HG03097 (cell line): ENCODE results near the gene BHMT.
"Not testable (repeated sequence)": the region's sequence is repeated elsewhere in the genome, so short reads cannot be mapped to it uniquely, and the experiment has no call there.

ENCODE experiments used
- ATAC-seq: cut with Tn5 transposase; IDR thresholded peaks from one replicate; pipeline ENCODE4 v1.9.1; 2021; ENCODE audit not compliant: unreplicated experiment, low FRiP score

BHMT gene

DNA sequence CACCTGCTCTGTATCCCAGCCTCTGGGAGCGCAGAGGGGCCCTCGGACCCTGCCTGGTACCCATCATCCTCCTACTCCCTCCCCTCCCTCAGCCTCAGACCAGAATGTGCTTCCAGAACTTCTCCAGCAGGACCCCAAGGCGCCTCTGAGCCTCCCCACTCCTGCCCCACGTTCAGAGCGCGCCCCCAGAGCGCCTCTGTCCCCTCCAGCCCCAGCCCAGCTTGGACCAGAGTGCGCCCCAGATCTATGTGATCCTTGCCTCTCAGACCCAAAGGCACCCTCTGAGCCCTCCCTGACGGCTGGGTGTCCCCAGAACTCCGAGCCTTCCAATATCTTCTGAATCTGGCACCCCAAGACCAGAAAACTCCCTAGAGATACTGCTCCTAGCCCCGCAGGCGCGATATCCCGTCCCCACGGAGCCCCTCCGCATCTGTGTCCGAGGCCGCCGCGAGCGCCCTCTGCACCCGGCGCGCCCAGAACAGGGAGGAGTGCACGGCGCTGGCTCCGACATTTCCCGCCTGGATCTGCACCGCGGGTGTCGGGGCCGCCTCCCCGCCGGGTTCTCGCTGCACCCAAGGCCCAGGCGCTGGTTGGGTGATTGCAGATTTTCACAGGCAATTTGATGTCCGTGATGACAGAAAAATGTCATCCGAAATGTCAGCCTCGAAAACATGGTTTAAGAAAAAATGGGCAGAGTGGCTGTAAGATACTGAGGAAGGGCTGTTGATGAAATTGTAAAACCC, 522 bp downstream of the BHMT start:
- no peak for ATAC-seq

DNA sequence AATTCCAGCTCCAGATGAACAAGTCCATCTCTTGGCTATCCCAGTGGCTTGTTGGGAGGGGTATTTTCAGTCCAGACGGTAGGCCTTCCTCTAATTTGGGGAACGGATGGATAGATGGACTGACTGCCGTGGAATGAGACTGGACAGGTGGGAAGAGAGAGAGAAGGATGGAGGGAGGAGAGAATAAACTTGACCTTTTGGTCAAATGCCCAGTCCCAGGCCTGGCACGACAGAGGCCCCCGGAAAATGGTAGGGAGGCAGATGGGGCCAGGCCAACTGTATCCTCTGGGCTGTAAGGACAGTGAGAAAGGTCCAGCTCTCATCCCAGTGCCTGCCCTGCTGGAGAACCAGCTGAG, 1.1 kb downstream of the BHMT start:
- ATAC-seq, result no peak

DNA sequence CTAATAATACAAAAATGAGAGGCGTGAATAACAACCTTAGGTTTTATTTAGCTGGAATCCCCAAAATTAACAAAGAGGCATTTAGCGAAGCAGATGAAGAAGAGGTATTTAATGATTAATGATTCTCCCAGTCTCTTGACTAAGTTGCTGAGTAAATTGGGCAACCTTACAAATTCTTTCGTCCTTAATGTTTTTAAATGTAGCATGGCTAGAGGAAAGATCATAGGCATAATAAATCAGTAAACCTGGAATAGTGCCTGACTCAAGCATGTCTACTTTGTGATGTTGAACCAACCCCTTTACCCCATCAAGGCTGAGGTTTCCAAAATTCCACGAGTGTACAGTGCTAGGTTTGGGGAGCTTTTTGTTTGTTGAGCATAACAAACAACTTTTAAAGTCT, 7.9 kb downstream of the BHMT start:
- ATAC-seq, result no peak

DNA sequence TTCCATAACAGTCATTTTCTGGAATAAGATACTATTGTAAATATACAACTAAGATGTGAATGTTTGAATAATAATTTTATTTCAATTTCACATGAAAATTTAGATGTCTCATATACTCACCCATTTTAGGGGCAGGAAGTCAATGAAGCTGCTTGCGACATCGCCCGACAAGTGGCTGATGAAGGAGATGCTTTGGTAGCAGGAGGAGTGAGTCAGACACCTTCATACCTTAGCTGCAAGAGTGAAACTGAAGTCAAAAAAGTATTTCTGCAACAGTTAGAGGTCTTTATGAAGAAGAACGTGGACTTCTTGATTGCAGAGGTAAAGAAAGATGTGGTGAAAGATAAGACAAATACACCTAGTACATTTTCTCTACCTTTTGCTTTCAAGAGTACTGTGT, 8.6 kb downstream of the BHMT start:
- ATAC-seq, result no peak

DNA sequence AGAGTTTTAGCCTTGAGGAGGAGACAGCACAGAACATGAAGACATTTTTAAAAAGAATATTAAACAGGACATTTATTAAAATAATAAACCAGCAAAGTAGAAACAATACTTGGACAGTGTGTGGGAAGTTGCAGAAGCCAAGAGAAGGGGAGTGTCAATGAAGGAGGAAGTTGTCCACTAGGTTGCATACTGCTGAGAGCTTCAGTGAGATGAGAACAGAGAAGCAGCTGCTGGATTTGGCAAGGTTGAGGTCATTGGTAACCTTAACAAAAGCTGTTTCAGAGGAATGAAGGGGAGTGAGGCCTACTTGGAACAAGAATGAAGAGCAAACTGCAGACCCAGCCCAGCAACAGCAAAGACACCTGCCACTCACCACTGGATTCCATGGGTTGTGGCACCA, 11.4 kb downstream of the BHMT start:
- no peak for ATAC-seq

DNA sequence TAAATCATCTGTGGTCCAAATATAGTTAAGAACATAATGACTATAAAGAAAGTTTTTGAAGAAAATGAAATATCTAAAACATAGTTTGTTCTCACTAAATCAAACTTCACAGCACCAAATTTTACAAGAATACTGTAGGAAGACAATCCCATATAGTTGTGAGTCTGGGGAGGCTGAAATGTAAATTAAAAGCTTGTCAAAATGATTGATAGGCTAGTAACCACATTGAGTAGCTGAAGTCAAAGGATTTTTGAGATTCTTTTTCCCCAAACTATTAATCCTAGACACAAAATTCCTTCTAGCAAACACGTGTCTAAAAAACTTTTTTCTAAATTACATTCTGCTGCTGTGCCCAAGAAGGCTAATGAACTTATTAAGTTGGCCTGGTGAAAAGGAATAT, 13.0 kb downstream of the BHMT start:
- no peak for ATAC-seq

DNA sequence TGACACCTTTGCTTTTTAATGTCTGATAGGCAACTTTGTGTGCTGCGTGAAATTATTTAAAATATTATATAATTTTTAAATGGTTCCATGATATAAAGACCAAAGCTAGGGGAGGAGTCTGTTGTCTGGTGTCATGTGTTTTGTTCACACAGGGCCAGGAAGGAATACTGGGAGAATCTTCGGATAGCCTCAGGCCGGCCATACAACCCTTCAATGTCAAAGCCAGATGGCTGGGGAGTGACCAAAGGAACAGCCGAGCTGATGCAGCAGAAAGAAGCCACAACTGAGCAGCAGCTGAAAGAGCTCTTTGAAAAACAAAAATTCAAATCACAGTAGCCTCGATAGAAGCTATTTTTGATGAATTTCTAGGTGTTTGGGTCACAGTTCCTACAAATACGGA, 19.2 kb downstream of the BHMT start:
- no peak for ATAC-seq

DNA sequence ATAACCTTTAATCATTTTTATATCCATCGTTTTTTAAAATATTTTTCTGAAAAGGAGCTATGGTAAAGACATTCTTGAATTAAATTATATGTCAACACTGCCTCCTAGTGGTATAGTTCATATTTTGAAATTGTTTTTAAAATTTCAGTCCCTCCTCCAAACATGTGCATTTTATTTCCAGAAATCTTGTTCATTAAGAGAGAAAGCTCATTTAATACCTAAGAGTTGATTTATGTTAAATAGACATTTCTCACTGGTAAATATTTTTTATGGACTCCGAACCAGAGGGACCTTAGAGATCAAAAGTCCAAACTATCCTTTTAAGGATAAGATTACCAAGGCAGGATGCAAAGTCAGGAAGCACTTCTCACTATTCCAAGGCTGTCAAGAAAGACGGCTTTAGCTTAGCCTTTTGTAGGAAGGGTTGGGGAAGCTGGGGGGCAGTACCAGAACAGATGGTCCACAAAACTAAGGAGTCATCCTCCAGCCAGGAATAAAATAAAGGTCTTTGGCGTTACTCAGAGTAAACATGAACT, 21.6 kb downstream of the BHMT start:
- no peak for ATAC-seq

DNA sequence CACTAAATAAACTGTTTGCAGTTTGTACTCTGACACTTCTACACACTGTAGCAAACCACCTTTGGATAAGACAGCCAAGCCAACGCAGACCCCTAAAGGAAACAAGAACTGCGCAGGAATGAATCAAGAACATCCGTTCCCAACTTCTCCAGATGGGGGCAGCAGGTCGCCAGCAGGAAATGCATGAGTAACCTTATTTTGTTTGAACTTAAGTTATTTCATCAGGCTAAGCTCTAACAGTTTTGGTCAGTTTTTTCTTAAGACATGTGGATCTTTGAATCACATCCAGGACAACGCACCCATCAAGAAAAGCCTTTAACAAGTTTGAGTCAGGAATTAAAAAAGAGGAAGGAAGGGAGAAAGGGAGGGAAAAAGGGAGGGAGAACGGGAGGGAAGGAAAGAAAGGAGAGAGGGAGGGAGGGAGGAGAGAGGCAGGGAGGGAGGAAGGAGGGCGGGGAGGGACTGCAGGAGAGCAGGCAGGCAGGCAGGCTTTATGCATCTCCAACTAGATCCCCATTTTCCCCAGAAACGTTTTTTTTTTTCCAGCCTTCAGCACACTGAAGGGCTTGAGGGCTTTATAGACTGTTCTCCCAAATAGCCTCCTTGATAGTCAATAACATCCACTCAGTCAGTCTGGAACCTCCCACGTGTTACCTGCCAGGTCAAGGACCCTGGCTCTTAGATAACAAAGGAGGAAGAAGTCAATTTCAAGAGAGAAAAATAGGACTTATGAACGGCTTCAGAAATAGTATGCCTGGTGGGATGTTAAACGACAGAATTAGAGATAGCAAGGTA, 22.2 kb downstream of the BHMT start:
- no peak for ATAC-seq

DNA sequence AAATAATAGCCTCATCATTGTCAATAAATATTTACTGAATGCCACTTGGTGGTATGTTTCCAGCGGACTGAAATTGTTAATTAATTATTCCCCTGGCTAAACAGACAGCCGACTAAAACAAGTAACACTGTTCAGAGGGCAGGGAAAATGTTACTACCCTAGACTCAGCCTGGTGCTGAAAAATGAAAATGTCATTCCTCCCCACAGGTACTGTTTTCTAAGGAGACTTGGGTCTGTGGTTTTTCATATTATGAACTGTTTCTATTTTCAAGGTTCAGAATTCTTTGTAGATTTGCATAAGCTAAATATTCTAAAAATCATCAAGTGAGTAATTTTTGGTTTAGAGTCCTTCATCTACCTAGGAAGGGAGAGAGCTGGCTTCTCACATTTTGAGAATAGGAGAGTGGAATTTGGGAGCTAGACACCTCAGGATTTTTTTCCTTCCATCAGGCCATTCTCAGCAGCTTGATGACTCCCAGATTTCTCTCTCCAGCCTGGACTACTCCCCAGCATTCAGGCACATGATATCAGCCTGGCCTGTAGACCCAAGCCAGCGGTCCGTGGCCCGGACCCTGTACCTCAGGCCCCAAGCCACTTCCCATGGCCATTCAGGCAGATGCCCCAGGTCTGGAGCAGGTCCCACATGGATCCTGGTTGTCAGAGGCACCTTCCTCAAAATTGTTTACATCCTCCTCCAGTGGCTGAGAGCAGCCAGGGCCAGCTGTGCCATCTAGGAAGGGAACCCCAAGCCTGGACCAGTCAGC, 24.4 kb downstream of the BHMT start:
- ATAC-seq, result no peak

DNA sequence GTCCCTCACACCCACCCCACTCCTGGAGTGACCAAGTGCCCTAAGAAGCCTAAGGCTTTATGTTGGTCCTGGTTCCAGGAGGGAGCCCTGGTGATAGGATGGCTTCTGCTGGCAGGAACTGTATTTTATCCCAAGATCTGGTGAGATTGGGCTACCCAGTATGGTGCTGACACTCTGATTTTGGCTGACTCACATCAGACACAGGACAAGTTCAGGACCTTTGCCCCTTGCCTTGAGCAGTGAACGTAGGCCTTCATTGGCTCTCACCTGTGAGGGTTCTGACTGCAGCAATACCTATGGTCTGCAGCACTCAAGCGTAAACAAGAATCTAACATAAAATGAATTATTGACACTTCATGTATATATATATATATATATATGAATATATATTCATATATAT, 25.0 kb downstream of the BHMT start:
- no peak for ATAC-seq

DNA sequence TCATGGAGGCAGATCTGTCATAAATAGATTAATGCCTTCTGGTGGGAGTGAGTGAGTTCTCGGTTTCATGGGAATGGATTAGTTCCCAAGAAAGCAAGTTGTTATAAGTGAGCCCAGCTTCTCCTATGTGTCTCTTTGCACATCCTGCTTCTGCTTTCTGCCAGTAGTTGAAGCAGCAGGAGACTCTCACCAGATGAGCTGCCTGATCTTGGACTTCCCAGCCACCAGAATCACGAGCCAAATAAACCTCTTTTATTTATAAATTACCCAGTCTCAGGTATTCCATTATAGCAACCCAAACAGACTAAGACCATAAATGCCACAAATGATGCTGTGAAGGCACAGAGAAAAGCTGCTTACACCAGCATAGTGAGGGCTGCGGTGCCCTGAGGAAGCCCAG, 28.9 kb downstream of the BHMT start:
- ATAC-seq, result no peak

DNA sequence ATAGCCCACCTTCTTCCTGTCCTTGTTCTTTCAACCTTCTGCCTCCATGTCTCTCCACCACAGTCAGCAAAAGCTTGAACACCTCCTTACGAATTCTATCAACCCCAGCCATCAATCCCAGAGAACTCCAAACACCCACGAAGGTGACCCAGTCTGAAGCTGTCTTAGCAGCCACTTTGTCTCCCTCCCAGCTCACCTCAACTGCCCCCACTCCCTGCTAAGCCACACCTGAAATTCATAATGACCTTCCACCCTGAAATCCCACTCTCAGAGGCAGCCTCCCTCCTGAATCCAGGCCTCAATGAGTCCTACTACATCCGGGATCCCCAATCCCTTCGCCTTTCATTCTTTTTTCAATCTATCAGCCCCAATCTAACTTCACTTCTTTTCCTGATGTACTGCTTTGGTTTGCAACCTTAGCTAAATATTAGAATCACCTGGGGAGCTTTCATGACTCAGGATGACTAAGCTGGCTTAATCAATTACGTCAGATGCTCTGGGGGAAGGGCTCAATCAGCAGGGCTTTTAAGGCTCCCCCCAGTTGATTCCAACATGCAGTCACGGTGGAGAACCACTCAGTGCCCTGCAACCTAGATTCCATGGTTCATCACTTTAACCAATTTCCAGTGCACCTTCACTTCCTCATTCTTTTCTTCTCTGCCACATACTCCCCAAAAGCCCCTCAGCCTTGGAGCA, 32.2 kb downstream of the BHMT start:
- ATAC-seq, result no peak

DNA sequence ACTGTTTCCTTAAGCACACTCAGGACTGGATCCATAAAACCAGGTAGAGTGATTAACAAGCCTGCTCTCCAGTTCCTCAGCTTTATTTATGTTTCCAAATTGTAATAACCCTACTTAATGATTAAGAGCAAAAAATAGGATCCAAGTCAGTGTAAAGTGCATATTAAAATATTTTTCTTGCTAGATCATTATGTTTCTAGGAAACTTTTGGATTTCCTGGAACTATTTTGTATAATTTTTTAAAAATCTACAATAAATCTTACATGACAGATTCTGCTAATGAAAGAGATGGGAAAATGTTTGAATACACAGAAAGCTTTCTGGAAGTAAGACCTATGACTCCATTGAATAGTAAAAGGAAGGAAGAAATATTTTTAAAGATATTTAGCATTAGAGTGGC, 35.5 kb downstream of the BHMT start:
- ATAC-seq, result no peak

DNA sequence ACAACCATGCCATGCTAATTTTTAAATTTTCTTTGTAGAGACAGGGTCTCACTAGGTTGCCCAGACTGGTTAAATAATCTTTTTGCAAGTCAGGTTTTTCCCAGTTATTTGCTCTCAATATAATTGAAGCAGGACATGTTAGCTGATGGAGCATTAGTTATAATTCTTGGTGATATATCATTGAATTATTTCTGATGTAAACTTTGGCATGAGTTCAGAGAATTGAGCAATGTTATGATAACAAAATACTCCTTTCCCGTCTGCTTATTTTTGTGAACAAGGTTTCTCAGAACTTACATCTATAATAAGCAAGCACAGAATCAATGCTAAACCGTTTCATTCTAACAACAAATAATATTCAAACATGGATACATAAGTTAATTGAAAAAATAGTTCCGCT, 37.8 kb downstream of the BHMT start:
- ATAC-seq, result no peak

DNA sequence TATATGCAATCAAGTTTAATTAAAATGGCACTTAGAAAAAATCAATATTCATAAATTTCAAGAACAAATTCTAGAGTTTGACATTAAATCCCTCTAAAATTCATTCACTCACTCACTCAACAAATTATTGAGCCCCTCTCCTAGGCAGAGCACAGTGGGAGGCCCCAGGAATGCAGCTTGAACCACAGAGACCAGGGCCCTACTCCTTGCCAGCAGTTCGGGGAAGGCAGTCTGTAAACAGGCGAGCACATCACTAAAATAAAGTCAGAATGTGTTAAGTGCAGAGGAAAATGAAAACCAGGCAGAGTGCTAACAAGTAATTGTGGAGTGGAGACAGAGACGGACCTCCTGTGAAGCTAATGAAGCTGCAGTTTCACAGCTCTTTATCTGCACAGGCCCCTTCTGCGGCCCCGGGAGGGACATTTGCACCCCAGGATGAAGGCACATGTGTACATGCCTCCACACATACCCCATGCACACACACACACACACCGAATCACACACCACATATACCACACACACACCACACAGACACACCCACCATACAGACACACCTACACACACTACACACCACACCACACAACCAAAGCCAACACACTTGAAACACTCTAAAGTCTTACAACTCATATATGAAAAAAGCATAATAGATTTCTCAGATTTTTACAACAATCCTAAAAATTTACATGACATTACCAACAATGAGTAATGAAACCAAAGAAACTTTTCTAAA, 40.5 kb downstream of the BHMT start:
- no peak for ATAC-seq

DNA sequence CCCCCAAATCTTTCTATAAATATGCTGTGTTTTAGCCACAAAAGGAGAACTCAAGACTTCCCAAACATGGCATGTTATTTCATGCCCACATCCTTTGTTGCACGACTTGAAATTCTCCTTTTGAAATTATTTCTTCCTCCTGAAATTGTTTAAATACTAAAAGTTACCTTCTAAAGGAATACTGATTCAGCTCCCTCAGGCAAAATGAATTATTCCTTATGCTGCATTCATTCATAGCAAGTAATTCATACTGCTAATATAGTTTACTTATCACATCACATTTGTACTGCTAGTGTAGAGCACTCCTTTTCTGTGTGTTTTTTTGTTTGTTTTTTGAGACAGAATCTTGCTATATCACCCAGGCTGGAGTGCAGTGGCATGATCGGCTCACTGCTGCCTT, 45.7 kb downstream of the BHMT start:
- no peak for ATAC-seq

DNA sequence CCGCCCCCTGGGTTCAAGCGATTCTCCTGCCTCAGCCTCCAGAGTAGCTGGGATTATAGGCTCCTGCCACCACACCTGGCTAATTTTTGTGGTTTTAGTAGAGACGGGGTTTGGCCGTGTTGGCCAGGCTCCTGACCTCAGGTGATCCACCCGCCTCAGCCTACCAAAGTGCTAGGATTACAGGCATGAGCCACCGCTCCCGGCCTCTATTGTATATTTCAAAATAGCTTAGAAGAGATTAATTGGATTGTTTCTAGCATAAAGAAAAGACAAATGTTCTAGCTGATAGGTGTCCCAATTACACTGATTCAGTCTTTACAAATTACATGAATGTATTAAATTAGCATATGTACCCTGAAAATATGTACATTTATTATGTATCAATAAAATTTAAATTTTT, 50.0 kb downstream of the BHMT start:
- ATAC-seq, result not testable (repeated sequence)

DNA sequence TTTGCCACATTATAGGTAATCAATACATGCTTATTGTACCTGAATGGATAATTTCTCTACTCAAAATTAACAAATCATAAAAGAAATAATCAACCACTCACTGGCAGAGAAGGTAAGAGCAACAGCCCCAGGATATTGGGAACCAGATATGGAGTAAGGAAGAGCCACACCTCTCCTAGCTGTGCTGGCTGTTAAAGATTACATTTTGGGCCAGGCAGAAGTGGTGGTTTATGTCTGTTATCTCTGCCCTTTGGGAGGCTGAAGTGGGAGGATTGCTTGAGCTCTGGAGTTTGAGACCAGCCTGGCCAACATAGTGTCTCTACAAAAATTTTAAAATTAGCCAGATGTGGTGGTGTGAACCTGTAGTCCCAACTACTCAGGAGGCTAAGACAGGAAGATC, 56.4 kb downstream of the BHMT start:
- no peak for ATAC-seq

DNA sequence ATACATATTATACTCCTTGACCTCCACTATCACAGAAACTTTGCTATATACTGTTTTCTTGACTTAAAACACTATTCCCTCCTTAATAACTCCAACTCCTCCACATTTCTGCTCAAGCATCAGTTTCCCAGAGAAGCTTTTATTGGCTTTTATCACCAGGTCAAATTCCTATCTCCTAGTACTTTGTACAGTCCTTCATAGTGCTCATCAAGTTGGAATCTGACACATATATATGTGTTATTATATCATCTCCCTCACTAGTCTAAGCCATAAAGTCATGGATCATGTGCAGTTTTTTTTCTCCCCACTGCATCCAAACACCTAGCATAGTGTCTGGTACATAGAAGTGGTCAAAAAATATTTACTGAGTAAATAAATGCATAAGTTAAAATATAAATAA, 59.1 kb downstream of the BHMT start:
- ATAC-seq, result no peak
